GM12878 (cell line): ENCODE data around the gene VWA8. TPM values are rescaled to one million over a fixed set of nuclear protein-coding genes. Genes with fewer than 3 reads are reported as not detected.

Experiments used
- ATAC-seq: fragments of 200-7000 bp; cut with Tn5 transposase; 3 replicates; pipeline ENCODE4 v1.9.1; 2020; ENCODE audit warnings: mild to moderate bottlenecking, moderate library complexity
- BruUV-seq: library from RNA; stranded (reverse); fragments of 400-500 nt; replicated peaks from 2 replicates; lab custom pipeline; 2021; lab: Mats Ljungman, UMichigan
- CTCF ChIA-PET: fragments of 300-600 bp; sonication (Branson Sonifier 250); formaldehyde crosslinking; extraction: SDS; loops from one replicate; lab custom pipeline; 2021; ENCODE audit warnings: inconsistent platforms; lab: Yijun Ruan, JAX
- POLR2A ChIA-PET: fragments of 350-600 bp; formaldehyde crosslinking; extraction: SDS; loops from one replicate; lab custom pipeline; 2021; ENCODE audit warnings: inconsistent platforms; lab: Charles Lee
- RAD21 ChIA-PET: fragments of 300-600 bp; sonication (Branson Sonifier 250); formaldehyde crosslinking; loops from one replicate; lab custom pipeline; 2023; ENCODE audit warnings: antibody characterized with exemption; ENCODE audit not compliant: unreplicated experiment; lab: Charles Lee
- SMC1A ChIA-PET: fragments of 300-600 bp; sonication (Branson Sonifier 250); formaldehyde crosslinking; loops from one replicate; lab custom pipeline; 2023; ENCODE audit not compliant: unreplicated experiment, uncharacterized antibody; lab: Charles Lee
- DNase-seq: peaks from one replicate; pipeline ENCODE4 v3.0.0-alpha.2; 2011; ENCODE audit warnings: low read depth, low spot score
- FAIRE-seq: peaks from 3 replicates; lab custom pipeline; 2011; peaks lifted over from hg19 to GRCh38; lab: Jason Lieb, UNC
- H2AFZ ChIP-seq: 2 replicates; pipeline ENCODE4 v1.6.0; 2011; ENCODE audit warnings: low read depth, low read length, control low read depth; ENCODE audit not compliant: control insufficient read depth
- H3K27ac ChIP-seq: 2 replicates; pipeline ENCODE4 v1.5.1; 2011; ENCODE audit warnings: control low read depth; ENCODE audit not compliant: control insufficient read depth, insufficient read depth
- H3K27me3 ChIP-seq, 2 experiments: replicated peaks in 1 of 2; 2 replicates each; pipeline versions ENCODE4 v1.6.0 to v1.6.1; 2011; ENCODE audit warnings: low read length in 1 of 2; ENCODE audit not compliant: control insufficient read depth in 2 of 2, insufficient read depth in 2 of 2
- H3K36me3 ChIP-seq, 2 experiments: 2 replicates each; pipeline ENCODE4 v1.5.1; 2011; ENCODE audit warnings: low read length in 1 of 2; ENCODE audit not compliant: control insufficient read depth in 2 of 2, insufficient read depth in 2 of 2
- H3K4me1 ChIP-seq: 2 replicates; pipeline ENCODE4 v1.6.1; 2011; ENCODE audit warnings: mild to moderate bottlenecking, low read length, moderate library complexity, mixed read lengths; ENCODE audit not compliant: control insufficient read depth, insufficient read depth
- H3K4me2 ChIP-seq: 2 replicates; pipeline ENCODE4 v1.6.0; 2011; ENCODE audit warnings: control low read depth; ENCODE audit not compliant: control insufficient read depth, insufficient read depth
- H3K4me3 ChIP-seq: fragments of 200-600 bp; sonication (generic); 2 replicates; pipeline ENCODE4 v1.5.1; 2016
- H3K79me2 ChIP-seq: 2 replicates; pipeline ENCODE4 v1.6.0; 2011; ENCODE audit warnings: low read length; ENCODE audit not compliant: control insufficient read depth, insufficient read depth
- H3K9ac ChIP-seq: 2 replicates; pipeline ENCODE4 v1.8.0; 2011; ENCODE audit warnings: low read length, control low read depth, mixed read lengths; ENCODE audit not compliant: control insufficient read depth, insufficient read depth
- H3K9me3 ChIP-seq: replicated peaks from 3 replicates; pipeline ENCODE4 v1.5.1; 2011; ENCODE audit warnings: mild to moderate bottlenecking, low read length; ENCODE audit not compliant: control insufficient read depth, insufficient read depth
- H4K20me1 ChIP-seq: 2 replicates; pipeline ENCODE4 v1.6.0; 2011; ENCODE audit not compliant: control insufficient read depth, insufficient read depth
- ATF7 ChIP-seq: fragments of 450-650 bp; IDR thresholded peaks from 2 replicates; pipeline ENCODE4 v1.6.1; 2016; ENCODE audit warnings: low read depth, mild to moderate bottlenecking
- BACH1 ChIP-seq: fragments of 450-650 bp; IDR thresholded peaks from 2 replicates; pipeline ENCODE4 v1.6.1; 2017; ENCODE audit warnings: mild to moderate bottlenecking, borderline replicate concordance
- CBX3 ChIP-seq: fragments of 200-600 bp; sonication (generic); IDR thresholded peaks from 2 replicates; pipeline ENCODE4 v1.6.1; 2016; ENCODE audit warnings: low read depth, borderline replicate concordance
- CBX5 ChIP-seq: sonication (generic); IDR thresholded peaks from 2 replicates; pipeline ENCODE4 v1.6.1; 2016; ENCODE audit warnings: low read depth, moderate library complexity, mild to moderate bottlenecking, inconsistent platforms
- ELK1 ChIP-seq: IDR thresholded peaks from 2 replicates; pipeline ENCODE4 v1.6.1; 2012; ENCODE audit warnings: low read depth, low read length, improper control_type of control experiment
- HDAC6 ChIP-seq: fragments of 200-600 bp; sonication (generic); IDR thresholded peaks from one replicate; pipeline ENCODE4 v1.8.0; 2017; ENCODE audit warnings: antibody characterized with exemption; ENCODE audit not compliant: unreplicated experiment
- JUNB ChIP-seq: IDR thresholded peaks from 2 replicates; pipeline ENCODE4 v1.6.1; 2016; ENCODE audit warnings: antibody characterized with exemption, mild to moderate bottlenecking
- MYB ChIP-seq: fragments of 150-350 bp; IDR thresholded peaks from 2 replicates; pipeline ENCODE4 v1.6.1; 2014; ENCODE audit warnings: mild to moderate bottlenecking, low read depth, low read length, borderline replicate concordance
- NFXL1 ChIP-seq: fragments of 450-650 bp; IDR thresholded peaks from 2 replicates; pipeline ENCODE4 v1.6.1; 2017; ENCODE audit warnings: antibody characterized with exemption, mild to moderate bottlenecking, borderline replicate concordance
- RELA ChIP-seq: fragments of 450-650 bp; IDR thresholded peaks from 2 replicates; pipeline ENCODE4 v1.8.0; 2014; ENCODE audit warnings: borderline replicate concordance; ENCODE audit not compliant: partially characterized antibody
- SREBF1 ChIP-seq: IDR thresholded peaks from 2 replicates; pipeline ENCODE4 v1.6.1; 2012; ENCODE audit warnings: mild to moderate bottlenecking, low read length
- SUPT20H ChIP-seq: IDR thresholded peaks from 2 replicates; pipeline ENCODE4 v1.6.1; 2011; ENCODE audit warnings: low read depth, mild to moderate bottlenecking, low read length, moderate library complexity, borderline replicate concordance; ENCODE audit not compliant: control insufficient read depth
- TAF1 ChIP-seq: IDR thresholded peaks from 2 replicates; pipeline ENCODE4 v1.6.1; 2011; ENCODE audit warnings: mild to moderate bottlenecking, low read depth, low read length, borderline replicate concordance
- WRNIP1 ChIP-seq: IDR thresholded peaks from 2 replicates; pipeline ENCODE4 v1.6.1; 2011; ENCODE audit warnings: low read depth, low read length, improper control_type of control experiment, borderline replicate concordance
- WGBS: methylation state at CpG from one replicate; pipeline ENCODE4 v1.1.6; 2016; ENCODE audit warnings: low lambda C conversion rate; ENCODE audit not compliant: insufficient replicate concordance, insufficient coverage; ENCODE audit errors: missing lambda C conversion rate; 5-methylcytosine and 5-hydroxymethylcytosine counted together
- in situ Hi-C: fragments of 300-500 bp; cut with MboI; formaldehyde crosslinking; loops from 9 replicates; pipeline ENCODE4 v1.14.3; 2018; ENCODE audit warnings: mixed read lengths
- intact Hi-C: fragments of 100-400 bp; cut with micrococcal nuclease; formaldehyde crosslinking; loops from one replicate; pipeline ENCODE4 v1.14.2; 2022; ENCODE audit not compliant: unreplicated experiment
- polyA plus RNA-seq, 11 experiments: library from polyadenylated mRNA; depleted of rRNA in 4 of 11; unstranded in 6 of 11; stranded (reverse) in 5 of 11; fragments of >200 nt; fragmentation: Nextera tagmentation in 4 of 11; fragmentation: Illumina TruSeq in 1 of 11; extraction: Ambion mirVana in 4 of 11; extraction: Trizol in 1 of 11; gene quantifications; 1 replicate in 1 of 11; 2 replicates in 10 of 11; pipeline versions ENCODE4 v1.2.1 to v1.2.3, GENCODE V29; 2011 to 2016; ENCODE audit warnings: inconsistent platforms in 2 of 11, missing spikeins in 2 of 11, low read depth in 1 of 11
- total RNA-seq, 4 experiments: library from RNA; depleted of rRNA in 3 of 4; stranded (reverse); fragments of >200 nt in 3 of 4; fragmentation: Illumina TruSeq in 1 of 4; extraction: Trizol in 1 of 4; gene quantifications; 2 replicates each; pipeline versions ENCODE4 v1.2.1 to v1.2.3, GENCODE V29; 2013 to 2021
- TF ChIP-seq, protein P1 (sequence below): fragments of 450-650 bp; IDR thresholded peaks from 2 replicates; pipeline ENCODE4 v1.6.1; 2017; ENCODE audit warnings: borderline replicate concordance

The VWA8 gene
- total and polyA plus RNA-seq, 10 of the 15 experiments (the other 5 are each of a cell fraction or from before 2014, with no cell fraction given): 3.0 to 21.8 (median 13.5) TPM

GRCh38 chr13:41545432-41545707 is 415.5 kb downstream of the VWA8 start:
- Histone ChIP-seq H3K4me1 (no peaks in the 10 kb centered on the region), H3K9ac (no peak overlapping the region), H3K9me3 (no peaks in the 10 kb centered on the region; the same call in 2 of the 3 replicates), H3K27ac (no peak overlapping the region), H2AFZ (no peak overlapping the region), H3K4me3 (no peak overlapping the region), H3K4me2 (no peak overlapping the region), H3K27me3 (no peaks in the 10 kb centered on the region), H4K20me1 (no peaks in the 10 kb centered on the region), H3K36me3 (no peaks in the 10 kb centered on the region), H3K79me2 (no peaks in the 10 kb centered on the region)
- DNase-seq (no peak), FAIRE-seq (no peak), ATAC-seq (no peak)
- in situ Hi-C loops: no loop called here
- ChIA-PET SMC1A (no interaction called here), CTCF (no interaction called here), POLR2A (no interaction called here), RAD21 (no interaction called here)
- no peak for TF ChIP-seq MYB
- no peak for TF ChIP-seq ELK1
- 6% methylated on average over 3 of the region's 3 CpGs for WGBS
- intact Hi-C loops: no loop called here
- BruUV-seq: no TSS peak

GRCh38 chr13:41543664-41544300 is 417.1 kb downstream of the VWA8 start:
- Histone ChIP-seq H4K20me1 (no peaks in the 10 kb centered on the region), H3K27me3 (no peaks in the 10 kb centered on the region), H3K27ac (no peak overlapping the region), H3K4me1 (no peaks in the 10 kb centered on the region), H3K9ac (no peak overlapping the region), H3K9me3 (no peaks in the 10 kb centered on the region; the same call in 2 of the 3 replicates)
- RAD21 ChIA-PET: no interaction called here
- intact Hi-C loops: no loop called here
- DNase-seq (no peak), ATAC-seq (no peak), FAIRE-seq (no peak)
- WGBS: 64% methylated on average over 7 of the region's 7 CpGs
- in situ Hi-C loops: no loop called here
- POLR2A ChIA-PET: no interaction called here
- SMC1A ChIA-PET: no interaction called here
- BruUV-seq: no TSS peak
- CTCF ChIA-PET: no interaction called here
- no peak for TF ChIP-seq RELA
- TF ChIP-seq, protein P1, sequence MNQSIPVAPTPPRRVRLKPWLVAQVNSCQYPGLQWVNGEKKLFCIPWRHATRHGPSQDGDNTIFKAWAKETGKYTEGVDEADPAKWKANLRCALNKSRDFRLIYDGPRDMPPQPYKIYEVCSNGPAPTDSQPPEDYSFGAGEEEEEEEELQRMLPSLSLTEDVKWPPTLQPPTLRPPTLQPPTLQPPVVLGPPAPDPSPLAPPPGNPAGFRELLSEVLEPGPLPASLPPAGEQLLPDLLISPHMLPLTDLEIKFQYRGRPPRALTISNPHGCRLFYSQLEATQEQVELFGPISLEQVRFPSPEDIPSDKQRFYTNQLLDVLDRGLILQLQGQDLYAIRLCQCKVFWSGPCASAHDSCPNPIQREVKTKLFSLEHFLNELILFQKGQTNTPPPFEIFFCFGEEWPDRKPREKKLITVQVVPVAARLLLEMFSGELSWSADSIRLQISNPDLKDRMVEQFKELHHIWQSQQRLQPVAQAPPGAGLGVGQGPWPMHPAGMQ: no peak
- no peak for TF ChIP-seq SUPT20H
- no peak for TF ChIP-seq ATF7
- no peak for TF ChIP-seq CBX3
- no peak for TF ChIP-seq CBX5
- TF ChIP-seq SREBF1: no peak
- no peak for TF ChIP-seq HDAC6
- no peak for TF ChIP-seq NFXL1
- no peak for TF ChIP-seq WRNIP1
- no peak for TF ChIP-seq TAF1
- no peak for TF ChIP-seq JUNB
- no peak for TF ChIP-seq BACH1
- TF ChIP-seq, all 136 proteins: peak for 0
- Histone ChIP-seq H3K79me2 (no peaks in the 10 kb centered on the region), H3K4me2 (no peak overlapping the region), H3K4me3 (no peak overlapping the region), H2AFZ (no peak overlapping the region), H3K36me3 (no peaks in the 10 kb centered on the region)
